GM12878 (cell line): ENCODE measurements around the gene ADAMTSL4. TPM values are rescaled to one million over a fixed set of nuclear protein-coding genes. Genes with fewer than 3 reads are reported as not detected.

Source experiments
- ATAC-seq: fragments of 200-7000 bp; cut with Tn5 transposase; 3 replicates; pipeline ENCODE4 v1.9.1; 2020; ENCODE audit warnings: mild to moderate bottlenecking, moderate library complexity
- BruUV-seq: library from RNA; stranded (reverse); fragments of 400-500 nt; replicated peaks from 2 replicates; lab custom pipeline; 2021; lab: Mats Ljungman, UMichigan
- CTCF ChIA-PET: fragments of 300-600 bp; sonication (Branson Sonifier 250); formaldehyde crosslinking; extraction: SDS; loops from one replicate; lab custom pipeline; 2021; ENCODE audit warnings: inconsistent platforms; lab: Yijun Ruan, JAX
- POLR2A ChIA-PET: fragments of 350-600 bp; formaldehyde crosslinking; extraction: SDS; loops from one replicate; lab custom pipeline; 2021; ENCODE audit warnings: inconsistent platforms; lab: Charles Lee
- RAD21 ChIA-PET: fragments of 300-600 bp; sonication (Branson Sonifier 250); formaldehyde crosslinking; loops from one replicate; lab custom pipeline; 2023; ENCODE audit warnings: antibody characterized with exemption; ENCODE audit not compliant: unreplicated experiment; lab: Charles Lee
- SMC1A ChIA-PET: fragments of 300-600 bp; sonication (Branson Sonifier 250); formaldehyde crosslinking; loops from one replicate; lab custom pipeline; 2023; ENCODE audit not compliant: unreplicated experiment, uncharacterized antibody; lab: Charles Lee
- DNase-seq: peaks from one replicate; pipeline ENCODE4 v3.0.0-alpha.2; 2011; ENCODE audit warnings: low read depth, low spot score
- FAIRE-seq: peaks from 3 replicates; lab custom pipeline; 2011; peaks lifted over from hg19 to GRCh38; lab: Jason Lieb, UNC
- H2AFZ ChIP-seq: 2 replicates; pipeline ENCODE4 v1.6.0; 2011; ENCODE audit warnings: low read depth, low read length, control low read depth; ENCODE audit not compliant: control insufficient read depth
- H3K27ac ChIP-seq: 2 replicates; pipeline ENCODE4 v1.5.1; 2011; ENCODE audit warnings: control low read depth; ENCODE audit not compliant: control insufficient read depth, insufficient read depth
- H3K27me3 ChIP-seq, 2 experiments: replicated peaks in 1 of 2; 2 replicates each; pipeline versions ENCODE4 v1.6.0 to v1.6.1; 2011; ENCODE audit warnings: low read length in 1 of 2; ENCODE audit not compliant: control insufficient read depth in 2 of 2, insufficient read depth in 2 of 2
- H3K36me3 ChIP-seq, 2 experiments: 2 replicates each; pipeline ENCODE4 v1.5.1; 2011; ENCODE audit warnings: low read length in 1 of 2; ENCODE audit not compliant: control insufficient read depth in 2 of 2, insufficient read depth in 2 of 2
- H3K4me1 ChIP-seq: 2 replicates; pipeline ENCODE4 v1.6.1; 2011; ENCODE audit warnings: mild to moderate bottlenecking, low read length, moderate library complexity, mixed read lengths; ENCODE audit not compliant: control insufficient read depth, insufficient read depth
- H3K4me2 ChIP-seq: 2 replicates; pipeline ENCODE4 v1.6.0; 2011; ENCODE audit warnings: control low read depth; ENCODE audit not compliant: control insufficient read depth, insufficient read depth
- H3K4me3 ChIP-seq: fragments of 200-600 bp; sonication (generic); 2 replicates; pipeline ENCODE4 v1.5.1; 2016
- H3K79me2 ChIP-seq: 2 replicates; pipeline ENCODE4 v1.6.0; 2011; ENCODE audit warnings: low read length; ENCODE audit not compliant: control insufficient read depth, insufficient read depth
- H3K9ac ChIP-seq: 2 replicates; pipeline ENCODE4 v1.8.0; 2011; ENCODE audit warnings: low read length, control low read depth, mixed read lengths; ENCODE audit not compliant: control insufficient read depth, insufficient read depth
- H3K9me3 ChIP-seq: replicated peaks from 3 replicates; pipeline ENCODE4 v1.5.1; 2011; ENCODE audit warnings: mild to moderate bottlenecking, low read length; ENCODE audit not compliant: control insufficient read depth, insufficient read depth
- H4K20me1 ChIP-seq: 2 replicates; pipeline ENCODE4 v1.6.0; 2011; ENCODE audit not compliant: control insufficient read depth, insufficient read depth
- BRCA1 ChIP-seq: IDR thresholded peaks from 2 replicates; pipeline ENCODE4 v1.6.1; 2011; ENCODE audit warnings: low read depth, low read length, improper control_type of control experiment
- FOXK2 ChIP-seq: fragments of 450-650 bp; IDR thresholded peaks from 2 replicates; pipeline ENCODE4 v1.6.1; 2017; ENCODE audit warnings: mild to moderate bottlenecking, moderate library complexity
- JUNB ChIP-seq: IDR thresholded peaks from 2 replicates; pipeline ENCODE4 v1.6.1; 2016; ENCODE audit warnings: antibody characterized with exemption, mild to moderate bottlenecking
- NR2C1 ChIP-seq: fragments of 450-650 bp; IDR thresholded peaks from 2 replicates; pipeline ENCODE4 v1.6.1; 2017; ENCODE audit warnings: antibody characterized with exemption, mild to moderate bottlenecking, moderate library complexity
- RUNX3 ChIP-seq: IDR thresholded peaks from 2 replicates; pipeline ENCODE4 v1.6.1; 2012; ENCODE audit warnings: low read length, inconsistent platforms
- SPI1 ChIP-seq: IDR thresholded peaks from 2 replicates; pipeline ENCODE4 v1.6.1; 2011; ENCODE audit warnings: low read depth, mild to moderate bottlenecking, low read length, moderate library complexity, borderline replicate concordance; ENCODE audit not compliant: insufficient read depth
- STAT1 ChIP-seq: fragments of 450-650 bp; conservative IDR thresholded peaks from 2 replicates; pipeline ENCODE4 v1.6.1; 2014; ENCODE audit warnings: antibody characterized with exemption, mild to moderate bottlenecking
- WGBS: methylation state at CpG from one replicate; pipeline ENCODE4 v1.1.6; 2016; ENCODE audit warnings: low lambda C conversion rate; ENCODE audit not compliant: insufficient replicate concordance, insufficient coverage; ENCODE audit errors: missing lambda C conversion rate; 5-methylcytosine and 5-hydroxymethylcytosine counted together
- in situ Hi-C: fragments of 300-500 bp; cut with MboI; formaldehyde crosslinking; loops from 9 replicates; pipeline ENCODE4 v1.14.3; 2018; ENCODE audit warnings: mixed read lengths
- intact Hi-C: fragments of 100-400 bp; cut with micrococcal nuclease; formaldehyde crosslinking; loops from one replicate; pipeline ENCODE4 v1.14.2; 2022; ENCODE audit not compliant: unreplicated experiment
- polyA plus RNA-seq, 11 experiments: library from polyadenylated mRNA; depleted of rRNA in 4 of 11; unstranded in 6 of 11; stranded (reverse) in 5 of 11; fragments of >200 nt; fragmentation: Nextera tagmentation in 4 of 11; fragmentation: Illumina TruSeq in 1 of 11; extraction: Ambion mirVana in 4 of 11; extraction: Trizol in 1 of 11; gene quantifications; 1 replicate in 1 of 11; 2 replicates in 10 of 11; pipeline versions ENCODE4 v1.2.1 to v1.2.3, GENCODE V29; 2011 to 2016; ENCODE audit warnings: inconsistent platforms in 2 of 11, missing spikeins in 2 of 11, low read depth in 1 of 11
- total RNA-seq, 4 experiments: library from RNA; depleted of rRNA in 3 of 4; stranded (reverse); fragments of >200 nt in 3 of 4; fragmentation: Illumina TruSeq in 1 of 4; extraction: Trizol in 1 of 4; gene quantifications; 2 replicates each; pipeline versions ENCODE4 v1.2.1 to v1.2.3, GENCODE V29; 2013 to 2021
- TF ChIP-seq, protein P1 (sequence below): IDR thresholded peaks from 2 replicates; pipeline ENCODE4 v1.6.1; 2012; ENCODE audit warnings: low read depth, low read length, improper control_type of control experiment

ADAMTSL4 gene
- total and polyA plus RNA-seq, 10 of the 15 experiments (the other 5 are each of a cell fraction or from before 2014, with no cell fraction given), result 0.04 to 0.15 (median 0.05) TPM; not detected in 5

GRCh38 chr1:150558303-150558704 lies 9.1 kb downstream of the ADAMTSL4 start:
- Histone ChIP-seq H3K9me3 (no peaks in the 10 kb centered on the region), H2AFZ (no peak overlapping the region), H3K4me2 (no peak overlapping the region), H3K9ac (no peak overlapping the region), H4K20me1 (no peaks in the 10 kb centered on the region), H3K4me1 (peaks cover 10% of the 10 kb centered on the region), H3K4me3 (no peak overlapping the region), H3K36me3 (no peaks in the 10 kb centered on the region), H3K79me2 (peaks cover 14% of the 10 kb centered on the region), H3K27ac (no peak overlapping the region), H3K27me3 (no peaks in the 10 kb centered on the region)
- CTCF ChIA-PET, result interaction anchor here (0.7 to 13.7 kb wide), 11 partner anchors 18 to 418 kb away, joined by 3 to 390 read pairs (median 4); partner anchors contain the start of genes GOLPH3L and MCL1
- POLR2A ChIA-PET, result interaction anchor here (0.5 to 1.4 kb wide), 4 partner anchors 10 to 351 kb away, joined by 3 to 9 read pairs (median 4); partner anchors contain the start of gene GOLPH3L
- DNase-seq, result no peak
- BruUV-seq, result no TSS peak
- ATAC-seq, result no peak
- SMC1A ChIA-PET, result interaction anchor here (0.6 to 12.5 kb wide), 4 partner anchors 10 to 246 kb away, joined by 3 to 388 read pairs (median 185); partner anchors contain the start of gene MCL1
- WGBS, result 77% methylated on average over 15 of the region's 15 CpGs
- no peak for FAIRE-seq
- TF ChIP-seq FOXK2, result no peak
- no peak for TF ChIP-seq SPI1
- no peak for TF ChIP-seq NR2C1
- TF ChIP-seq STAT1, result no peak
- TF ChIP-seq BRCA1, result no peak
- TF ChIP-seq, protein P1, sequence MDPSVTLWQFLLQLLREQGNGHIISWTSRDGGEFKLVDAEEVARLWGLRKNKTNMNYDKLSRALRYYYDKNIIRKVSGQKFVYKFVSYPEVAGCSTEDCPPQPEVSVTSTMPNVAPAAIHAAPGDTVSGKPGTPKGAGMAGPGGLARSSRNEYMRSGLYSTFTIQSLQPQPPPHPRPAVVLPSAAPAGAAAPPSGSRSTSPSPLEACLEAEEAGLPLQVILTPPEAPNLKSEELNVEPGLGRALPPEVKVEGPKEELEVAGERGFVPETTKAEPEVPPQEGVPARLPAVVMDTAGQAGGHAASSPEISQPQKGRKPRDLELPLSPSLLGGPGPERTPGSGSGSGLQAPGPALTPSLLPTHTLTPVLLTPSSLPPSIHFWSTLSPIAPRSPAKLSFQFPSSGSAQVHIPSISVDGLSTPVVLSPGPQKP, result no peak
- no peak for TF ChIP-seq RUNX3
- no peak for TF ChIP-seq JUNB
- RAD21 ChIA-PET, result interaction anchor here (0.7 to 6.7 kb wide), 4 partner anchors 21 to 208 kb away, joined by 3 to 81 read pairs (median 3); partner anchors contain the start of genes CTSS and MCL1
- intact Hi-C loops (no loop called here), in situ Hi-C loops (no loop called here)
